H1 (cell line): ENCODE measurements around the gene ACAP3. TPM values are rescaled to one million over a fixed set of nuclear protein-coding genes. Genes with fewer than 3 reads are reported as not detected.

ENCODE experiments used
- CTCF ChIA-PET: fragments of 300-600 bp; sonication (Branson Sonifier 250); formaldehyde crosslinking; loops from one replicate; lab custom pipeline; 2021; ENCODE audit not compliant: partially characterized antibody; lab: Charles Lee
- POLR2A ChIA-PET: fragments of 300-600 bp; sonication (Branson Sonifier 250); formaldehyde crosslinking; loops from one replicate; lab custom pipeline; 2021; ENCODE audit warnings: inconsistent platforms; ENCODE audit not compliant: partially characterized antibody; lab: Charles Lee
- DNase-seq, 2 experiments: peaks; one replicate each; pipeline versions ENCODE4 v3.0.0 to v3.0.0-alpha.2; 2010 to 2022; ENCODE audit warnings: low spot score in 2 of 2, low read depth in 1 of 2, mixed read lengths in 1 of 2
- FAIRE-seq: peaks from 2 replicates; lab custom pipeline; 2011; peaks lifted over from hg19 to GRCh38; lab: Jason Lieb, UNC
- H2AFZ ChIP-seq: 2 replicates; pipeline ENCODE4 v1.8.1; 2012; ENCODE audit warnings: low read length, inconsistent platforms
- H2AK5ac ChIP-seq: 2 replicates; pipeline ENCODE4 v1.6.1; 2013; ENCODE audit warnings: low read depth, low read length
- H2BK120ac ChIP-seq: replicated peaks from 2 replicates; pipeline ENCODE3; 2013; ENCODE audit warnings: low read depth, low read length, inconsistent platforms
- H2BK12ac ChIP-seq: 2 replicates; pipeline ENCODE4 v1.6.1; 2013; ENCODE audit warnings: low read depth, low read length
- H2BK15ac ChIP-seq: 2 replicates; pipeline ENCODE4 v1.6.1; 2013; ENCODE audit warnings: low read length
- H2BK20ac ChIP-seq: 2 replicates; pipeline ENCODE4 v1.6.1; 2013; ENCODE audit warnings: low read length
- H2BK5ac ChIP-seq: 2 replicates; pipeline ENCODE4 v1.6.1; 2013; ENCODE audit warnings: low read depth, low read length
- H3K14ac ChIP-seq: 2 replicates; pipeline ENCODE4 v1.6.1; 2013; ENCODE audit warnings: inconsistent platforms; ENCODE audit not compliant: insufficient read length
- H3K18ac ChIP-seq: 2 replicates; pipeline ENCODE4 v1.6.1; 2013; ENCODE audit warnings: low read length; ENCODE audit errors: extremely low read depth
- H3K23ac ChIP-seq: 2 replicates; pipeline ENCODE4 v1.6.1; 2013; ENCODE audit warnings: inconsistent platforms; ENCODE audit not compliant: insufficient read length
- H3K23me2 ChIP-seq: 2 replicates; pipeline ENCODE4 v1.6.1; 2013; ENCODE audit warnings: low read depth, low read length
- H3K27ac ChIP-seq: 2 replicates; pipeline ENCODE4 v1.6.1; 2011; ENCODE audit warnings: low read depth, low read length, inconsistent platforms
- H3K27me3 ChIP-seq, 4 experiments: replicated peaks in 1 of 4; 1 replicate in 1 of 4; 2 replicates in 3 of 4; pipeline versions ENCODE4 v1.6.1 to v1.8.1; 2011 to 2013; ENCODE audit warnings: low read length in 3 of 4, mild to moderate bottlenecking in 3 of 4, inconsistent platforms in 2 of 4, mixed read lengths in 2 of 4, moderate library complexity in 1 of 4; ENCODE audit not compliant: control insufficient read depth in 3 of 4, insufficient read depth in 3 of 4; ENCODE audit errors: extremely low read depth in 1 of 4
- H3K36me3 ChIP-seq, 4 experiments: 2 replicates each; pipeline versions ENCODE4 v1.6.1 to v1.8.1; 2011 to 2013; ENCODE audit warnings: mild to moderate bottlenecking in 4 of 4, low read length in 3 of 4, moderate library complexity in 2 of 4, control low read depth in 1 of 4, inconsistent platforms in 1 of 4; ENCODE audit not compliant: insufficient read depth in 4 of 4, control insufficient read depth in 2 of 4
- H3K4ac ChIP-seq: replicated peaks from 2 replicates; pipeline ENCODE3; 2013; ENCODE audit warnings: low read length, low read depth, mixed read lengths, inconsistent platforms; ENCODE audit not compliant: insufficient read length
- H3K4me1 ChIP-seq, 4 experiments: replicated peaks in 1 of 4; 1 replicate in 1 of 4; 2 replicates in 3 of 4; pipeline versions ENCODE4 v1.6.1 to v1.8.1; 2011 to 2013; ENCODE audit warnings: low read length in 3 of 4, inconsistent platforms in 2 of 4, mixed read lengths in 1 of 4; ENCODE audit not compliant: insufficient read depth in 4 of 4, control insufficient read depth in 3 of 4
- H3K4me2 ChIP-seq, 2 experiments: 2 replicates each; pipeline versions ENCODE4 v1.6.1 to v1.8.1; 2011 to 2013; ENCODE audit warnings: low read depth in 2 of 2, low read length in 2 of 2, control low read depth in 1 of 2, inconsistent platforms in 1 of 2, mild to moderate bottlenecking in 1 of 2; ENCODE audit not compliant: insufficient read depth in 1 of 2
- H3K4me3 ChIP-seq, 4 experiments: fragments of 200-600, 300-600 bp in 1 of 4; sonication (generic), shearing (Covaris generic), sonication (Bioruptor Twin) in 1 of 4; 2 replicates each; pipeline versions ENCODE4 v1.5.1 to v1.8.1; 2011 to 2016; ENCODE audit warnings: low read length in 4 of 4, low read depth in 3 of 4, control low read depth in 2 of 4, inconsistent platforms in 2 of 4, mild to moderate bottlenecking in 2 of 4, mixed read lengths in 1 of 4, moderate library complexity in 1 of 4; ENCODE audit not compliant: insufficient read depth in 2 of 4; ENCODE audit errors: extremely low read depth in 1 of 4
- H3K56ac ChIP-seq: replicated peaks from 2 replicates; pipeline ENCODE3; 2013; ENCODE audit warnings: low read depth, mild to moderate bottlenecking, mixed read lengths, low read length, inconsistent platforms; ENCODE audit not compliant: insufficient read length
- H3K79me1 ChIP-seq: 2 replicates; pipeline ENCODE4 v1.6.1; 2013; ENCODE audit warnings: low read depth, low read length, control low read depth
- H3K79me2 ChIP-seq, 2 experiments: 2 replicates each; pipeline versions ENCODE4 v1.6.1 to v1.8.1; 2012 to 2013; ENCODE audit warnings: low read length in 2 of 2, mild to moderate bottlenecking in 2 of 2, inconsistent platforms in 1 of 2; ENCODE audit not compliant: insufficient read depth in 2 of 2, control insufficient read depth in 1 of 2
- H3K9ac ChIP-seq, 4 experiments: replicated peaks in 1 of 4; 1 replicate in 1 of 4; 2 replicates in 3 of 4; pipeline versions ENCODE4 v1.6.1 to v1.8.1; 2011 to 2013; ENCODE audit warnings: low read depth in 3 of 4, low read length in 3 of 4, control low read depth in 2 of 4, mild to moderate bottlenecking in 2 of 4, moderate library complexity in 2 of 4, inconsistent platforms in 1 of 4; ENCODE audit errors: extremely low read depth in 1 of 4
- H3K9me3 ChIP-seq, 2 experiments: 2 replicates each; pipeline versions ENCODE4 v1.6.1 to v1.8.1; 2012 to 2013; ENCODE audit warnings: mild to moderate bottlenecking in 2 of 2, moderate library complexity in 2 of 2, control low read depth in 1 of 2, inconsistent platforms in 1 of 2, low read depth in 1 of 2, low read length in 1 of 2, mixed read lengths in 1 of 2; ENCODE audit not compliant: insufficient read depth in 2 of 2
- H4K20me1 ChIP-seq, 2 experiments: replicated peaks in 1 of 2; 2 replicates each; pipeline versions ENCODE3 to v1.8.1; 2011 to 2013; ENCODE audit warnings: inconsistent platforms in 2 of 2, low read length in 2 of 2, mild to moderate bottlenecking in 1 of 2; ENCODE audit not compliant: insufficient read depth in 2 of 2, control insufficient read depth in 1 of 2
- H4K5ac ChIP-seq: 2 replicates; pipeline ENCODE4 v1.6.1; 2013; ENCODE audit warnings: low read length, low read depth, mixed read lengths, inconsistent platforms; ENCODE audit not compliant: insufficient read length
- H4K8ac ChIP-seq: 2 replicates; pipeline ENCODE4 v1.8.0; 2013; ENCODE audit warnings: mild to moderate bottlenecking, moderate library complexity, low read length, inconsistent platforms; ENCODE audit not compliant: insufficient read depth; ENCODE audit errors: extremely low read depth
- H4K91ac ChIP-seq: replicated peaks from 2 replicates; pipeline ENCODE3; 2013; ENCODE audit warnings: low read length, mixed read lengths, inconsistent platforms; ENCODE audit not compliant: insufficient read length
- ASH2L ChIP-seq: fragments of 200-600, 300-600 bp; sonication (generic); IDR thresholded peaks from one replicate; pipeline ENCODE4 v1.7.1; 2017; ENCODE audit warnings: low read length
- CEBPB ChIP-seq: IDR thresholded peaks from 2 replicates; pipeline ENCODE4 v1.6.1; 2012; ENCODE audit warnings: low read depth, low read length
- CHD1 ChIP-seq: IDR thresholded peaks from 2 replicates; pipeline ENCODE4 v1.6.1; 2012; ENCODE audit warnings: low read depth, low read length, improper control_type of control experiment
- CHD2 ChIP-seq: IDR thresholded peaks from 2 replicates; pipeline ENCODE4 v1.6.1; 2012; ENCODE audit warnings: low read length, improper control_type of control experiment
- CREB1 ChIP-seq: IDR thresholded peaks from 2 replicates; pipeline ENCODE4 v1.6.1; 2012; ENCODE audit warnings: inconsistent platforms
- FOSL1 ChIP-seq: IDR thresholded peaks from 2 replicates; pipeline ENCODE4 v1.6.1; 2011; ENCODE audit warnings: mild to moderate bottlenecking, low read depth, low read length, moderate library complexity; ENCODE audit not compliant: insufficient read depth
- HDAC6 ChIP-seq: IDR thresholded peaks from one replicate; pipeline ENCODE4 v1.7.1; 2012; ENCODE audit warnings: low read depth, mild to moderate bottlenecking, inconsistent platforms, low read length, moderate library complexity
- POLR2A ChIP-seq, 2 experiments: IDR thresholded peaks; 1 replicate in 1 of 2; 2 replicates in 1 of 2; pipeline ENCODE4 v1.6.1; 2011; ENCODE audit warnings: low read depth in 2 of 2, low read length in 2 of 2, mild to moderate bottlenecking in 2 of 2; ENCODE audit errors: control extremely low read depth in 1 of 2
- POLR2AphosphoS5 ChIP-seq: IDR thresholded peaks from 2 replicates; pipeline ENCODE4 v1.6.1; 2011; ENCODE audit warnings: low read depth, low read length
- SAP30 ChIP-seq: fragments of 300-600 bp; sonication (generic); IDR thresholded peaks from 2 replicates; pipeline ENCODE4 v1.7.1; 2012; ENCODE audit warnings: low read length, moderate library complexity, mild to moderate bottlenecking, inconsistent platforms; ENCODE audit not compliant: insufficient read depth, insufficient replicate concordance
- SIN3A ChIP-seq, 2 experiments: IDR thresholded peaks in 1 of 2; conservative IDR thresholded peaks in 1 of 2; 2 replicates each; pipeline ENCODE4 v1.6.1; 2011 to 2012; ENCODE audit warnings: low read length in 2 of 2, improper control_type of control experiment in 1 of 2, low read depth in 1 of 2, mild to moderate bottlenecking in 1 of 2
- SRF ChIP-seq: IDR thresholded peaks from 2 replicates; pipeline ENCODE4 v1.6.1; 2011; ENCODE audit warnings: mild to moderate bottlenecking, low read depth, low read length, moderate library complexity
- TAF1 ChIP-seq: IDR thresholded peaks from 2 replicates; pipeline ENCODE4 v1.6.1; 2011; ENCODE audit warnings: mild to moderate bottlenecking, low read depth, low read length
- ZNF274 ChIP-seq: IDR thresholded peaks from 2 replicates; pipeline ENCODE4 v1.7.0; 2012; ENCODE audit warnings: low read length, borderline replicate concordance; ENCODE audit errors: extremely low read depth
- WGBS, 2 experiments: shearing (Covaris generic) in 1 of 2; methylation state at CpG; one replicate each; pipeline versions ENCODE4 v1.1.6 to v1.1.7; 2013 to 2015; ENCODE audit warnings: low lambda C conversion rate in 2 of 2, mixed read lengths in 2 of 2, inconsistent platforms in 1 of 2, low coverage in 1 of 2, missing lambda C conversion rate in 1 of 2; ENCODE audit not compliant: insufficient replicate concordance in 2 of 2, insufficient coverage in 1 of 2, insufficient read length in 1 of 2; ENCODE audit errors: extremely low coverage in 1 of 2, missing lambda C conversion rate in 1 of 2; 5-methylcytosine and 5-hydroxymethylcytosine counted together
- polyA plus RNA-seq, 7 experiments: library from polyadenylated mRNA; depleted of rRNA in 3 of 7; stranded (reverse) in 5 of 7; unstranded in 2 of 7; fragments of >200 nt in 5 of 7; fragments of 200-250 nt in 2 of 7; gene quantifications; 1 replicate in 5 of 7; 2 replicates in 1 of 7; 4 replicates in 1 of 7; pipeline versions ENCODE4 v1.2.1 to v1.2.3, GENCODE V29; 2011 to 2013; ENCODE audit warnings: missing spikeins in 2 of 7, mixed read lengths in 2 of 7
- total RNA-seq: library from RNA; stranded (reverse); fragmentation: NEBNext Ultra II Directional; extraction: Animal tissue kit (Norgen Biotek cat#: 25700); gene quantifications from 2 replicates; pipeline ENCODE4 v1.2.1, GENCODE V29; 2021
- TF ChIP-seq, protein P1 (sequence below): IDR thresholded peaks from 2 replicates; pipeline ENCODE4 v1.6.1; 2011; ENCODE audit warnings: low read depth, mild to moderate bottlenecking, low read length; ENCODE audit not compliant: insufficient read depth

Gene ACAP3
- total and polyA plus RNA-seq, 2 of the 8 experiments (the other 6 are each of a cell fraction or from before 2014, with no cell fraction given), result 14.8 to 28.3 TPM

DNA sequence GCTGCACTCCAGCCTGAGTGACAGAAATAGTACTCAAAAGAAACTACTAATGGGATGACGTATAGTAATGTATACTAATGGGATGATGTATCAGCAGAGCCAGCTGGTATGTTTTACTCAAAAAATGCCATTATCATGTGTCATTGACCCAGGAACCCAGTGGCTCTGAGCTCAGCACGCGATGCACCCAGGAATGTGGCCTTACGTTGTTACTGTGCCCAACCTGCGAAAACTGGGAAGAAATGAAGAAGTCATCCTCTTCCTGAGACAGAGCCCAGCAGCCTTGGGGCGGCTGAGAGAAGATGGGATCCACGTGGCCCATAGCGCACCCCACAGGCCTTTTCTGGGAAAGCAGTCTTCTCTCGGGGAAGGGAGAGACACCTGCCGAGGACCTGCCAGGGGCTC, 42.9 kb downstream of the ACAP3 start:
- no peak overlapping the region for H2BK15ac ChIP-seq
- no peaks in the 10 kb centered on the region for H3K27me3 ChIP-seq
- no peak overlapping the region for H2BK5ac ChIP-seq
- no peak overlapping the region for H3K27ac ChIP-seq
- H3K9me3 ChIP-seq, result no peaks in the 10 kb centered on the region
- no peak overlapping the region for H2BK20ac ChIP-seq
- no peak overlapping the region for H2AK5ac ChIP-seq
- CTCF ChIA-PET, result interaction anchor here (0.6 to 2.7 kb wide), 11 partner anchors 10 to 194 kb away, joined by 3 to 11 read pairs (median 4); no protein-coding TSS in a partner anchor
- H3K23ac ChIP-seq, result no peak overlapping the region
- H3K4me3 ChIP-seq, result no peak overlapping the region
- FAIRE-seq (no peak), DNase-seq (peak in 1 of 2 experiments; percentile 84)
- H4K8ac ChIP-seq, result no peak overlapping the region
- H3K9ac ChIP-seq, result no peak overlapping the region
- H3K23me2 ChIP-seq, result no peaks in the 10 kb centered on the region
- H3K18ac ChIP-seq, result no peak overlapping the region
- no peak overlapping the region for H2BK12ac ChIP-seq
- no peak overlapping the region for H4K91ac ChIP-seq
- no peak overlapping the region for H4K5ac ChIP-seq
- H3K36me3 ChIP-seq, result peaks cover 16 to 34% (median 21%) of the 10 kb centered on the region in 4 experiments
- no peak overlapping the region for H2AFZ ChIP-seq
- peaks cover 9 to 35% of the 10 kb centered on the region in 2 experiments for H4K20me1 ChIP-seq
- POLR2A ChIA-PET, result interaction anchor here (1.5 kb wide), 1 partner anchor 73 kb away, joined by 3 read pairs; no protein-coding TSS in a partner anchor
- H3K56ac ChIP-seq, result no peak overlapping the region
- peaks cover 17% of the 10 kb centered on the region for H3K79me1 ChIP-seq
- 83% methylated on average over 10 of the region's 10 CpGs; no CpG with 5 or more reads in 1 of the 2 experiments for WGBS, 2 experiments
- H3K4me1 ChIP-seq, result no peaks in the 10 kb centered on the region
- no peak overlapping the region for H3K4ac ChIP-seq
- H2BK120ac ChIP-seq, result no peak overlapping the region
- no peak overlapping the region for H3K14ac ChIP-seq
- H3K4me2 ChIP-seq, result no peak overlapping the region
- H3K79me2 ChIP-seq, result peaks cover 0 to 16% of the 10 kb centered on the region in 2 experiments; a peak in 2 of 4 replicates
- TF ChIP-seq ZNF274 (no peak), POLR2AphosphoS5 (no peak), HDAC6 (no peak), CHD2 (no peak), POLR2A (IDR thresholded peaks at IDR 0.05; ENCODE audit: control extremely low read depth in 1 of 2, low read depth in 2 of 2, low read length in 2 of 2) (no peak), CREB1 (no peak), CHD1 (no peak), SAP30 (no peak), TAF1 (no peak), FOSL1 (no peak), SIN3A (conservative IDR thresholded peaks at IDR 0.05 in 1 of 2, IDR thresholded peaks at IDR 0.05 in 1 of 2; ENCODE audit: low read depth in 1 of 2, low read length in 2 of 2) (no peak), SRF (no peak), CEBPB (no peak), ASH2L (no peak)
- TF ChIP-seq, protein P1, sequence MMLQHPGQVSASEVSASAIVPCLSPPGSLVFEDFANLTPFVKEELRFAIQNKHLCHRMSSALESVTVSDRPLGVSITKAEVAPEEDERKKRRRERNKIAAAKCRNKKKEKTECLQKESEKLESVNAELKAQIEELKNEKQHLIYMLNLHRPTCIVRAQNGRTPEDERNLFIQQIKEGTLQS, result no peak
